ENCODE data around the gene COL28A1. TPM values are rescaled to one million over a fixed set of nuclear protein-coding genes. Genes with fewer than 3 reads are reported as not detected.
"Not testable (repeated sequence)": the region's sequence is repeated elsewhere in the genome, so short reads cannot be mapped to it uniquely, and the experiment has no call there.

COL28A1 gene
- total RNA-seq, 3 donors from 2014 or later = 0.08 to 0.10 TPM; not detected in 1

DNA sequence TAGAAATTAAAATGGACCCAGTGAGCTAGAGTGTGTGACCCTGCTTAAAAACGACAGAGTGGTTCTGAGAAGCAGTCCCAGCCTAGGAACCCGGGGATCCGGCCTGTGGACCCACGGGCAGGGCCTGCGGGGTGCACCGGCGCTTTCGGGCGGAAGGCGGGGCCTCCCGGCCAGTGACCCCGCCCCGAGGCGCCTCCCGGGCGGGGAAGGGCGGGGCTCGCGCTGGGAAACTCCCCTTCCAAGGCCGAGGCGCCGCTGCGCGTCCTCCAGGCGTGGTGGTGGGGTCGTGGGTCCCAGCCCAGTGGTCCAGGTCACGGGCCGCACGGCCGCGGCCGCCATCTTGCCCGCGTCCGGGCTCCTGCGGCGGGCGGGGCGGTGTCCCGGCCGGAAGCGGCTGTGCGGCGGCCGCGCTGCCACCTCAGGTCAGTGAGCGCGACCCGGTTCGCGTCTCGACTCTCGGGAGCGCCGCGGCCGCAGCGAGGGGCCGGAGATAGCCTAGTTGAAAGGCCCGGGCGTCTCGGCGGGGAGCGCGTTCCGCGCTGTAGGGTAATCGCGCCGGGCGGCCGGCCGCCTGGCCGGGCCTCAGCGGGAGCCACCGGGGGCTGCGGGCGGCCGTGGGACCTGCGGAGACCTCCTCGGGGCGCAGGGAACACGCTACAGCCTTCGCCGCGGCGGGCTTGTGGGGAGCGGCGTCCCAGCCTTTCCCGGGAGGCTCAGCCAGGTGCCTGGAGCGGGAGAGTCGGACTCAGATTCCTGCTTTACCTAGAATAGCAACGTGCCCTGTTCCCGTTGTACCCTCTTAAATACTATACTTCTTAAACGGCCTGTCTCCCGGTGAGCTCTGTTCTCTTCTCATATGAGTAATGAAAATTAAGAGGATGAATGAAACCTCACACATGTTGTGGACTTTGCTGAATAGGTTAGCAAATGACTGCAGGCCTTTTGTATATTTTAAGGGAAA, 31.3 kb upstream of the COL28A1 start, which contains the start of gene MIOS:
Gene MIOS, plus strand, starts transcription at position 234 of the 961 bp plus-strand sequence. CDS start 5,592 bp downstream, outside the sequence.
- H3K9me3 Mint-ChIP-seq = no peaks in the 10 kb centered on the region
- peaks cover 10% of the 10 kb centered on the region for H3K36me3 Mint-ChIP-seq (ENCODE audit: insufficient read depth)
- DNase-seq = peak; percentile 77
- ATAC-seq = peak; percentile 90 to 94
- H3K4me1 Mint-ChIP-seq (ENCODE audit: low read depth) = peaks cover 37% of the 10 kb centered on the region
- peak within 1 kb of the TSS; percentile 84 for H3K4me3 Mint-ChIP-seq
- H3K27me3 Mint-ChIP-seq (ENCODE audit: low read depth) = no peaks in the 10 kb centered on the region

- peak in 1 of 2 donors; percentile 1 for ATAC-seq
- Mint-ChIP-seq H3K4me1 (ENCODE audit: low read depth) (peaks cover 37% of the 10 kb centered on the region), H3K4me3 (no peak overlapping the region), H3K9me3 (no peaks in the 10 kb centered on the region), H3K36me3 (ENCODE audit: insufficient read depth) (peaks cover 11% of the 10 kb centered on the region), H3K27me3 (ENCODE audit: low read depth) (no peaks in the 10 kb centered on the region)
- DNase-seq = no peak
Observed at GRCh38 chr7:7565746-7566650, 30.3 kb upstream of the COL28A1 start.

DNA sequence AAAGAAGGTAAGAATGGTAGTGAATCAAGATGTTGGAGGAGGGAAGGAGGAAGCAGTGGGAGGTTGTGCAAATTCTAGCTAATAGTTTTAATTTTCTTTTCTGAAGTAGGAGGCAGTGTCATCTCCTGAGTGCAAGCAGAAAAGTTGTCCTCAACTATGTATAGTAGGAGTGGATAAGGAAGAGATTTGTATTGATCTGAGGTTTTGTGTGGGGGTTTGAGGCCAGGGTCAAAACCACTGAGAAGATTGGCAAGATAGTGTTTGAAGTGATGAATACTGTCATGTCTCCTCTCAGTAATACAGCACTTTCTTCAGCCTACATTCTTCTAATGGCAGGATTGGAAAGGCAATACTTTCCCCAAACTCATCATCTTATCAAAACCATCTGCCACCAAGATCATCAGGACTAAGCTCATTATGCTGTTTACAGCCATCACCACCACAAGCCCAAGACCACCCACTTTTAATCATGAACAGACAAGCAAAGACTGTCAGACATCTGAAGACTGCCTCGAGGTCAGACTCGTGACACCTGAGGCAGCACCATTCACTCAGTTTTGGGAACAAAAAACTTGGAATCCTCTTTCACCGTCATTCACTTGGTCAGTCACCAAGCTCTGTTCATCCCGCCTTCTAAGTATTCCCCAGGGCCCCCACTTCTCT, 29.5 kb upstream of the COL28A1 start:
- H3K4me3 Mint-ChIP-seq = no peak overlapping the region
- peaks cover 10% of the 10 kb centered on the region for H3K36me3 Mint-ChIP-seq (ENCODE audit: insufficient read depth)
- no peaks in the 10 kb centered on the region for H3K9me3 Mint-ChIP-seq
- no peaks in the 10 kb centered on the region for H3K27me3 Mint-ChIP-seq (ENCODE audit: low read depth)
- ATAC-seq = peak; percentile 5 to 19
- H3K4me1 Mint-ChIP-seq (ENCODE audit: low read depth) = peaks cover 29% of the 10 kb centered on the region
- no peak for DNase-seq

DNA sequence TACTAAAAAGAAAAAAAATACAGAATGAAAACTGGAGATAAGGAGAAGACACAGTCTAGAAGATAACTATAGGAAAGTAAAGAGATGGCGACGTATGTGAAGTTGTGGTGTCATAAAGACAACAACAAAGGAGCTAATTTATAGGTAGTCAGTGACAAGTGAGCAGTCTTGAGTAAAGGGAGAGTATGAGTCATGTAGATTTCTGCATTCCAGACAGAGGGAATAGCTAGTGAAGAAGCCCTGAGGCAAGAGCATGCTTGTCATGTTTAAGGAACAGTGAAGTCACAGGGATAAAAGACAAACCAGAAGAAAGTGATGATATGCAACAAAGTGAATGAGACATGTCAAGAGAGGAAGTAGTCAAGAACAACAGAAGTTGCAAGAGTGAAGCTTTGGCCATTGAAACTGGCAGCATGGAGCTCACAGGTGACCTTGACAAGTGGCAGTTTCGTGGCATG, 28.7 kb upstream of the COL28A1 start:
- Mint-ChIP-seq H3K36me3 (ENCODE audit: insufficient read depth) (peaks cover 5% of the 10 kb centered on the region), H3K4me3 (no peak overlapping the region), H3K4me1 (ENCODE audit: low read depth) (peaks cover 21% of the 10 kb centered on the region), H3K27me3 (ENCODE audit: low read depth) (no peaks in the 10 kb centered on the region), H3K9me3 (no peaks in the 10 kb centered on the region)
- ATAC-seq (no peak), DNase-seq (no peak)

GRCh38 chr7:7563813-7564212, 28.1 kb upstream of the COL28A1 start:
- DNase-seq = no peak
- Mint-ChIP-seq H3K9me3 (peaks cover 5% of the 10 kb centered on the region), H3K4me3 (no peak overlapping the region), H3K27me3 (ENCODE audit: low read depth) (no peaks in the 10 kb centered on the region), H3K4me1 (ENCODE audit: low read depth) (peaks cover 15% of the 10 kb centered on the region), H3K36me3 (ENCODE audit: insufficient read depth) (peaks cover 6% of the 10 kb centered on the region)
- no peak for ATAC-seq

- Mint-ChIP-seq H3K4me1 (ENCODE audit: low read depth) (peaks cover 10% of the 10 kb centered on the region), H3K36me3 (ENCODE audit: insufficient read depth) (peaks cover 9% of the 10 kb centered on the region), H3K27me3 (ENCODE audit: low read depth) (no peaks in the 10 kb centered on the region), H3K9me3 (peaks cover 10% of the 10 kb centered on the region), H3K4me3 (no peak overlapping the region)
- DNase-seq (no peak), ATAC-seq (no peak)
Observed at GRCh38 chr7:7563269-7563668, 27.6 kb upstream of the COL28A1 start.

DNA sequence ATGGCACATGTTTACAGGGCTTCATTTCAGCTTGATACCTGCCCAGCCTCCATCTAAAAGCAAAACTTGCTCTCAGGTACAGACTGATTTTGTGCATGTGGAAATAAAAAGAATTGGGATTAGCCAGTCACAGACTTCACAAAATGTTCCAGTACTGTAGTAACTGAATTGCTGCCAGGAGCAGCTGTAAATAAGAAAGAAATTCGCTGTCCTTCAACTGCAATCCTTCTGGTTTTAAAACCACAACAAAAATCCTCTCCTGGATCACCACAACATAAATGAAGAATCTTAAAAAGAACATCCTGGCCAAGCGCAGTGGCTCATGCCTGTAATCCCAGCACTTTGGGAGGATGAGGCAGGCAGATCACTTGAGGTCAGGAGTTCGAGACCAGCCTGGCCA, 27.1 kb upstream of the COL28A1 start:
- Mint-ChIP-seq H3K4me3 (no peak overlapping the region), H3K4me1 (ENCODE audit: low read depth) (peaks cover 4% of the 10 kb centered on the region), H3K9me3 (peaks cover 15% of the 10 kb centered on the region), H3K27me3 (ENCODE audit: low read depth) (no peaks in the 10 kb centered on the region), H3K36me3 (ENCODE audit: insufficient read depth) (peaks cover 9% of the 10 kb centered on the region)
- ATAC-seq = no peak
- no peak for DNase-seq

GRCh38 chr7:7561591-7561990, 25.9 kb upstream of the COL28A1 start:
- H3K9me3 Mint-ChIP-seq = peaks cover 17% of the 10 kb centered on the region
- not testable (repeated sequence) for DNase-seq; H3K27me3 Mint-ChIP-seq (ENCODE audit: low read depth); H3K4me1 Mint-ChIP-seq (ENCODE audit: low read depth); ATAC-seq; H3K4me3 Mint-ChIP-seq
- H3K36me3 Mint-ChIP-seq (ENCODE audit: insufficient read depth) = peaks cover 12% of the 10 kb centered on the region

GRCh38 chr7:7557252-7557651, 21.6 kb upstream of the COL28A1 start:
- H3K4me1 Mint-ChIP-seq (ENCODE audit: low read depth) = no peaks in the 10 kb centered on the region
- H3K27me3 Mint-ChIP-seq (ENCODE audit: low read depth) = no peaks in the 10 kb centered on the region
- ATAC-seq (no peak), DNase-seq (no peak)
- peaks cover 17% of the 10 kb centered on the region for H3K9me3 Mint-ChIP-seq
- peaks cover 12% of the 10 kb centered on the region for H3K36me3 Mint-ChIP-seq (ENCODE audit: insufficient read depth)
- no peak overlapping the region for H3K4me3 Mint-ChIP-seq

GRCh38 chr7:7556852-7557251, 21.2 kb upstream of the COL28A1 start:
- ATAC-seq (no peak), DNase-seq (no peak)
- peaks cover 12% of the 10 kb centered on the region for H3K36me3 Mint-ChIP-seq (ENCODE audit: insufficient read depth)
- no peaks in the 10 kb centered on the region for H3K4me1 Mint-ChIP-seq (ENCODE audit: low read depth)
- peaks cover 17% of the 10 kb centered on the region for H3K9me3 Mint-ChIP-seq
- no peaks in the 10 kb centered on the region for H3K27me3 Mint-ChIP-seq (ENCODE audit: low read depth)
- no peak overlapping the region for H3K4me3 Mint-ChIP-seq

- Mint-ChIP-seq H3K4me1 (ENCODE audit: low read depth) (no peaks in the 10 kb centered on the region), H3K36me3 (ENCODE audit: insufficient read depth) (peaks cover 13% of the 10 kb centered on the region), H3K9me3 (peaks cover 17% of the 10 kb centered on the region), H3K4me3 (no peak overlapping the region), H3K27me3 (ENCODE audit: low read depth) (no peaks in the 10 kb centered on the region)
- ATAC-seq (no peak), DNase-seq (no peak)
Observed at GRCh38 chr7:7554649-7555575, 19.2 kb upstream of the COL28A1 start.

DNA sequence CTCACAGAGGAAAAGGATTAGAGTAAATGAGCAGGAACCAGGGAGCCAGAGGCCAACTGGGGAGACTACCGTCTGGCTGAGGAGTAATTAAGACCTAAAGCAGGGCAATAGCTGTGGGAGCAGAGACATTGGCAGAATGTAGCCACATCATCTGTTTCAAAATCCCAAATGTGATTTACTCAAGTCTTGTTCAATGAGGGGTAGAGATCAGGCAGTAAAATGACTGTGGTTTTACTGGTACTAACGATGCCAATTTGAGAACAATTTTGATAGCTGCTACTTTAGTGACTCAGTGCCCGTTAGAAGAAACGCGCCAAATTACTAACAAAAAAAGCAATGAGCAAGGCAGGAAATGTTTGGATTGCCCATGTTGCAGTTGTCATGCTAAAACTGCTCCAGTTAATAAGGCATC, 18.4 kb upstream of the COL28A1 start:
- Mint-ChIP-seq H3K4me3 (no peak overlapping the region), H3K27me3 (ENCODE audit: low read depth) (no peaks in the 10 kb centered on the region), H3K9me3 (peaks cover 15% of the 10 kb centered on the region), H3K36me3 (ENCODE audit: insufficient read depth) (peaks cover 10% of the 10 kb centered on the region), H3K4me1 (ENCODE audit: low read depth) (no peaks in the 10 kb centered on the region)
- DNase-seq (no peak), ATAC-seq (no peak)

GRCh38 chr7:7553386-7553785, 17.7 kb upstream of the COL28A1 start:
- ATAC-seq (no peak), DNase-seq (no peak)
- Mint-ChIP-seq H3K27me3 (ENCODE audit: low read depth) (no peaks in the 10 kb centered on the region), H3K36me3 (ENCODE audit: insufficient read depth) (peaks cover 6% of the 10 kb centered on the region), H3K4me1 (ENCODE audit: low read depth) (no peaks in the 10 kb centered on the region), H3K4me3 (no peak overlapping the region), H3K9me3 (peaks cover 8% of the 10 kb centered on the region)

Measured in activated T-cell treated with anti-CD3 and anti-CD28 coated beads, Interleukin-2, amount 50 U/mL, for 4 hours (primary cell).